ENCODE results near the gene TCF19. TPM values are rescaled to one million over a fixed set of nuclear protein-coding genes. Genes with fewer than 3 reads are reported as not detected.

Gene TCF19
- total and polyA plus RNA-seq, 7 experiments from 2014 or later, result 4.3 to 78.9 (median 9.4) TPM

GRCh38 chr6:31157513-31158139, 763 bp upstream of the TCF19 start, which contains the start of gene CCHCR1:
TSS of gene CCHCR1 (minus strand) at chr6:31157802. CDS start at chr6:31157600, 202 bp downstream.
- Mint-ChIP-seq H3K9me3 (no peaks in the 10 kb centered on the region), H3K27ac (peak within 1 kb of the TSS; percentile 62 to 96 (median 89)), H3K36me3 (peaks cover 4 to 17% (median 9%) of the 10 kb centered on the region in 5 donors), H3K4me3 (peak within 1 kb of the TSS; percentile 82 to 97 (median 91)), H3K27me3 (peaks cover 0 to 2% (median 0%) of the 10 kb centered on the region in 5 donors), H3K4me1 (peaks cover 21 to 52% (median 29%) of the 10 kb centered on the region in 7 donors)
- Histone ChIP-seq H3K4me3 (ENCODE audit: low read length) (peak within 1 kb of the TSS; percentile 82), H3K9me3 (ENCODE audit: control insufficient read depth in 2 of 3, low read length in 3 of 3) (no peaks in the 10 kb centered on the region), H3K27me3 (ENCODE audit: control insufficient read depth in 2 of 2, insufficient read depth in 2 of 2, low read length in 2 of 2) (no peaks in the 10 kb centered on the region), H3K36me3 (ENCODE audit: control insufficient read depth in 2 of 3, insufficient read depth in 3 of 3, low read length in 3 of 3) (peaks cover 0 to 17% (median 0%) of the 10 kb centered on the region in 3 experiments), H3K4me1 (ENCODE audit: control insufficient read depth in 2 of 2, insufficient read depth in 2 of 2, low read length in 2 of 2) (peaks cover 12 to 18% of the 10 kb centered on the region in 2 donors), H3K27ac (ENCODE audit: low read depth, low read length) (peak within 1 kb of the TSS; percentile 82)
- ATAC-seq (no peak), DNase-seq (no peak)
- ChIA-PET POLR2A (interaction anchor here (1.1 to 3.9 kb wide), 5 partner anchors 11 to 209 kb away, joined by 3 to 26 read pairs (median 7); no protein-coding TSS in a partner anchor), CTCF (interaction anchor here (0.7 to 1.8 kb wide), 3 partner anchors 34 to 1058 kb away, joined by 4 to 5 read pairs (median 5); no protein-coding TSS in a partner anchor)
- intact Hi-C loops (cut with micrococcal nuclease), result loop anchor here (1.0 to 5.0 kb wide), 14 partner anchors 20 to 1037 kb away; partner anchors contain the start of genes HLA-C (in 2 of the 2), MRPS18B (in 2 of the 2), PPP1R10 (in 2 of the 2) and C6orf136 (in 1 of the 2)

DNA sequence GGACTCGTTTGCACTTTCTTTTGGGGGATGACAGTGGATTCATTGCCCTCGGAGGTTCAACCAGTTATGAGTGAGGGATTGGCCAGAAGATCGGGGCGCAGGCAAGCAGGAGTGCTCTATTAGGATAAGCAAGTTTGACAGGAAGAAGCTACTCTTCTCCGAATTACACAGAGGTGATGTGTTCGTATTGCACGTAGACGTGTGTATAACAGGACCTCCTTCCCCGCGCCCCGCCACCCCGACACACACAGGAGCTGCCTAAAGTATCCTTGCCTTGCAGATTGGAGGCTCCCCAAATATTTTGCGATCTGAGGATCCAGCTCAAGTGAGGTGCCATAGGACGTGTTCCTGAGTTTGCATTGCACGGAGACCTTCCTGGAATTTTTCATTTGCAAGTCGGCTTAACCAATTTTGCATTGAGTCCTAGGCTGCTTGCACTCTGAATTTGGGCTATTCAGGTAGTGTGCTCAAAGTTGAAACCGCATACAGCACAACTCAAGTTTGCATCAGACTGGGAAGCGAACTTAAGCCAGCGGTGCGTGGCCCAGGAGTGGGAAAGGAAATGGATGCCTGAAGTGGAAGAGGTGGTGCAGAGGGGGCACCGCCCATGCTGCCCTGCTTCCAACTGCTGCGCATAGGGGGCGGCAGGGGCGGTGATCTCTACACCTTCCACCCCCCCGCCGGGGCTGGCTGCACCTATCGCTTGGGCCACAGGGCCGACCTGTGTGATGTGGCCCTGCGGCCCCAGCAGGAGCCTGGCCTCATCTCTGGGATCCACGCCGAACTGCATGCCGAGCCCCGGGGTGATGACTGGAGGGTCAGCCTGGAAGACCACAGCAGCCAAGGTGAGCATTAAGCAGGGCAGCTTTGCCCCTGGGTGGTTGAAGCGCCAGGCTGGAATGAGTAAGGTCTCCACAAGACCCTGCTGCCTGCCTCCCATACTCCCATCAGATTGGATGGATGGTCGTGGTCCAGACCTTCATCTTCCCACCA, 770 bp downstream of the TCF19 start:
- POLR2A ChIA-PET, result interaction anchor here (0.6 to 3.9 kb wide), 7 partner anchors 10 to 284 kb away, joined by 3 to 26 read pairs (median 6); no protein-coding TSS in a partner anchor
- intact Hi-C loops (cut with micrococcal nuclease), result loop anchor here (1.0 to 5.0 kb wide), 15 partner anchors 21 to 1036 kb away; partner anchors contain the start of genes HLA-C (in 2 of the 2), MRPS18B (in 2 of the 2), PPP1R10 (in 2 of the 2) and C6orf136 (in 1 of the 2)
- H3K27ac ChIP-seq (ENCODE audit: low read depth, low read length), result peak overlapping the region; percentile 82
- Mint-ChIP-seq H3K4me3 (peak overlapping the region; percentile 82 to 97 (median 91)), H3K27me3 (peaks cover 0 to 2% (median 0%) of the 10 kb centered on the region in 5 donors), H3K27ac (peak overlapping the region; percentile 62 to 96 (median 85)), H3K36me3 (peaks cover 4 to 11% (median 8%) of the 10 kb centered on the region in 5 donors), H3K4me1 (peaks cover 21 to 65% (median 29%) of the 10 kb centered on the region in 7 donors), H3K9me3 (no peaks in the 10 kb centered on the region)
- H3K36me3 ChIP-seq (ENCODE audit: control insufficient read depth in 2 of 3, insufficient read depth in 3 of 3, low read length in 3 of 3), result peaks cover 0 to 13% (median 0%) of the 10 kb centered on the region in 3 experiments
- no peaks in the 10 kb centered on the region for H3K27me3 ChIP-seq (ENCODE audit: control insufficient read depth in 2 of 2, insufficient read depth in 2 of 2, low read length in 2 of 2)
- DNase-seq, result peak in 4 of 9 donors; percentile 19 to 38 (median 30)
- CTCF ChIA-PET, result interaction anchor here (0.6 to 2.7 kb wide), 3 partner anchors 33 to 584 kb away, joined by 5 to 6 read pairs (median 5); no protein-coding TSS in a partner anchor
- no peaks in the 10 kb centered on the region for H3K9me3 ChIP-seq (ENCODE audit: control insufficient read depth in 2 of 3, low read length in 3 of 3)
- H3K4me1 ChIP-seq (ENCODE audit: control insufficient read depth in 2 of 2, insufficient read depth in 2 of 2, low read length in 2 of 2), result peaks cover 12 to 18% of the 10 kb centered on the region in 2 donors
- peak overlapping the region; percentile 82 for H3K4me3 ChIP-seq (ENCODE audit: low read length)
- ATAC-seq, result no peak

DNA sequence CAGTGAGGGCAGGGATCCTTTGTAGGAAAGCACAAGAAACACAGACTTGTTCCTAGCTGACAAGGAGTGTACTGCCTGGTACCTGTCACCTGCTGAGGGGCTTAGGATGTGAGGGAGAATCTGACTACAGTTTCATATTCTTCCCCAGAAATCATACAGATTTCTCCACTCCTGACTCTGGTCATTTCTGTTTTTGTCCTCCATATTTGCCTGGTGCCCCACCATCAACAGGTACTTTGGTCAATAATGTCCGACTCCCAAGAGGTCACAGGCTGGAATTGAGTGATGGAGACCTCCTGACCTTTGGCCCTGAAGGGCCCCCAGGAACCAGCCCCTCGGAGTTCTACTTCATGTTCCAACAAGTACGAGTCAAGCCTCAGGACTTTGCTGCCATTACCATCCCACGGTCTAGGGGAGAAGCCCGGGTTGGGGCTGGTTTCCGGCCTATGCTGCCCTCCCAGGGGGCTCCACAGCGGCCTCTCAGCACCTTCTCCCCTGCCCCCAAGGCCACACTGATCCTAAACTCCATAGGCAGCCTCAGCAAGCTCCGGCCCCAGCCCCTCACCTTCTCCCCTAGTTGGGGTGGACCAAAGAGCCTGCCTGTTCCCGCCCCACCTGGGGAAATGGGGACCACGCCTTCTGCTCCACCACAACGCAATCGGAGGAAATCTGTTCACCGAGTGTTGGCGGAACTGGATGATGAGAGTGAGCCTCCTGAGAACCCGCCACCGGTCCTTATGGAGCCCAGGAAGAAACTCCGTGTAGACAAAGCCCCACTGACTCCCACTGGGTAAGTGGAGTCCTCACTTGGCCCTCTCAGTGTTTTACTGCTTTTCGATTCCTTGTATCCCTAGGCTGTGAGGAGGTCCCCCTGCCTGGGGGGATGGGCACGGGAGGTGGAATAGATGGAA, 3.1 kb downstream of the TCF19 start:
- no peak for DNase-seq
- Mint-ChIP-seq H3K27me3 (peaks cover 0 to 2% (median 0%) of the 10 kb centered on the region in 5 donors), H3K4me1 (peaks cover 16 to 65% (median 29%) of the 10 kb centered on the region in 7 donors), H3K9me3 (no peaks in the 10 kb centered on the region), H3K27ac (no peak overlapping the region), H3K4me3 (peak overlapping the region in 2 of 10 donors; percentile 20 to 52), H3K36me3 (peaks cover 0 to 10% (median 0%) of the 10 kb centered on the region in 5 donors)
- ChIA-PET CTCF (interaction anchor here (2.7 kb wide), 1 partner anchor 205 kb away, joined by 6 read pairs; no protein-coding TSS in a partner anchor), POLR2A (interaction anchor here (0.6 to 1.2 kb wide), 2 partner anchors 13 to 196 kb away, joined by 3 read pairs; no protein-coding TSS in a partner anchor)
- ATAC-seq, result no peak
- Histone ChIP-seq H3K4me1 (ENCODE audit: control insufficient read depth in 2 of 2, insufficient read depth in 2 of 2, low read length in 2 of 2) (peaks cover 12 to 18% of the 10 kb centered on the region in 2 donors), H3K27me3 (ENCODE audit: control insufficient read depth in 2 of 2, insufficient read depth in 2 of 2, low read length in 2 of 2) (no peaks in the 10 kb centered on the region), H3K4me3 (ENCODE audit: low read length) (no peak overlapping the region), H3K36me3 (ENCODE audit: control insufficient read depth in 2 of 3, insufficient read depth in 3 of 3, low read length in 3 of 3) (peaks cover 0 to 5% (median 0%) of the 10 kb centered on the region in 3 experiments), H3K9me3 (ENCODE audit: control insufficient read depth in 2 of 3, low read length in 3 of 3) (no peaks in the 10 kb centered on the region), H3K27ac (ENCODE audit: low read depth, low read length) (no peak overlapping the region)
- intact Hi-C loops (cut with micrococcal nuclease), result no loop called here

DNA sequence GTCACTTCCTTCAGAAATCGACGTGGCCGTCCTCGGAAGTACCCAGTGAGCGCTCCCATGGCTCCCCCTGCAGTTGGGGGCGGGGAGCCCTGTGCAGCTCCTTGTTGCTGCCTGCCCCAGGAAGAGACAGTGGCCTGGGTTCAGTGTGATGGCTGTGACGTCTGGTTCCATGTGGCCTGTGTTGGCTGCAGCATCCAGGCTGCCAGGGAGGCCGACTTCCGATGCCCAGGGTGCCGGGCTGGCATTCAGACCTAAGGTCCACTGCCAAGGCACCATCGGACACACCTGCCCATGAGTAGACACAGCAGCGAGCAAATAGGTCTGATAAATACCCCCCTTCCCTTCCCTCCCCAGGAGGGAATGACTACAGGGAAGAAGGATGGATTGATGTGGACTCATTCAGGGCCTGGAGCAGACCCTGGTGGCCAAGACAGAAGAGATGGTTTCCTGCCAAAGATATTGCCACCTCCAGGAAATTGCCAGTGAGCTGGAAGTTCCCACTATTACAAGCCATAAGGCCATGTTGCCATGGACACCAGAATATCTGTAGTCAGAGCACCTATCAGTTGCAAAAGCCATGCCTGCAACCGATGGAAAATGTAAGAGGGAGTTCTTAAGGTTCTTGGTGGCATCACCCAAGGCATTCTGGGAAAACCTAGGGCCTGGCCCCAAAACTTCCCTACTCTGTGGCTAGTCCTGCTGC, 4.2 kb downstream of the TCF19 start:
- H3K27me3 Mint-ChIP-seq, result peaks cover 0 to 2% (median 0%) of the 10 kb centered on the region in 5 donors
- no peaks in the 10 kb centered on the region for H3K9me3 Mint-ChIP-seq
- peaks cover 9 to 55% (median 24%) of the 10 kb centered on the region in 7 donors for H3K4me1 Mint-ChIP-seq
- Histone ChIP-seq H3K4me1 (ENCODE audit: control insufficient read depth in 2 of 2, insufficient read depth in 2 of 2, low read length in 2 of 2) (peaks cover 12% of the 10 kb centered on the region in 2 donors), H3K4me3 (ENCODE audit: low read length) (no peak overlapping the region), H3K27me3 (ENCODE audit: control insufficient read depth in 2 of 2, insufficient read depth in 2 of 2, low read length in 2 of 2) (no peaks in the 10 kb centered on the region), H3K27ac (ENCODE audit: low read depth, low read length) (no peak overlapping the region), H3K9me3 (ENCODE audit: control insufficient read depth in 2 of 3, low read length in 3 of 3) (no peaks in the 10 kb centered on the region), H3K36me3 (ENCODE audit: control insufficient read depth in 2 of 3, insufficient read depth in 3 of 3, low read length in 3 of 3) (peaks cover 0 to 5% (median 0%) of the 10 kb centered on the region in 3 experiments)
- POLR2A ChIA-PET, result no interaction called here
- ATAC-seq (no peak), DNase-seq (no peak)
- peak overlapping the region in 1 of 9 donors; percentile 15 for H3K27ac Mint-ChIP-seq
- CTCF ChIA-PET, result no interaction called here
- peaks cover 0 to 10% (median 0%) of the 10 kb centered on the region in 5 donors for H3K36me3 Mint-ChIP-seq
- intact Hi-C loops (cut with micrococcal nuclease), result no loop called here
- H3K4me3 Mint-ChIP-seq, result no peak overlapping the region

GRCh38 chr6:31163922-31164321, 5.5 kb downstream of the TCF19 start:
- peaks cover 0 to 10% (median 0%) of the 10 kb centered on the region in 5 donors for H3K36me3 Mint-ChIP-seq
- H3K4me3 Mint-ChIP-seq, result no peak overlapping the region
- H3K9me3 Mint-ChIP-seq, result no peaks in the 10 kb centered on the region
- intact Hi-C loops (cut with micrococcal nuclease), result no loop called here
- peak overlapping the region in 1 of 9 donors; percentile 26 for H3K27ac Mint-ChIP-seq
- H3K4me1 Mint-ChIP-seq, result peaks cover 5 to 48% (median 11%) of the 10 kb centered on the region in 7 donors
- Histone ChIP-seq H3K4me3 (ENCODE audit: low read length) (no peak overlapping the region), H3K9me3 (ENCODE audit: control insufficient read depth in 2 of 3, low read length in 3 of 3) (no peaks in the 10 kb centered on the region), H3K27me3 (ENCODE audit: control insufficient read depth in 2 of 2, insufficient read depth in 2 of 2, low read length in 2 of 2) (no peaks in the 10 kb centered on the region), H3K36me3 (ENCODE audit: control insufficient read depth in 2 of 3, insufficient read depth in 3 of 3, low read length in 3 of 3) (peaks cover 0 to 5% (median 0%) of the 10 kb centered on the region in 3 experiments), H3K4me1 (ENCODE audit: control insufficient read depth in 2 of 2, insufficient read depth in 2 of 2, low read length in 2 of 2) (peaks cover 8 to 10% of the 10 kb centered on the region in 2 donors), H3K27ac (ENCODE audit: low read depth, low read length) (no peak overlapping the region)
- no peaks in the 10 kb centered on the region for H3K27me3 Mint-ChIP-seq
- ChIA-PET CTCF (interaction anchor here (0.8 kb wide), 1 partner anchor 202 kb away, joined by 6 read pairs; no protein-coding TSS in a partner anchor), POLR2A (interaction anchor here (0.6 kb wide), 1 partner anchor 15 kb away, joined by 3 read pairs; no protein-coding TSS in a partner anchor)
- DNase-seq (no peak), ATAC-seq (no peak)

All from naive thymus-derived CD4-positive, alpha-beta T cell (primary cell).